PC-3 (cell line): ENCODE results near the gene PRR14L.

ENCODE experiments used
- CTCF ChIP-seq: fragments of 300-600 bp; sonication (generic); conservative IDR thresholded peaks from 2 replicates; pipeline ENCODE4 v1.5.1; 2017; ENCODE audit warnings: antibody characterized with exemption, low read depth, mild to moderate bottlenecking, low read length
- EZH2 ChIP-seq: fragments of 300-600 bp; sonication (generic); IDR thresholded peaks from one replicate; pipeline ENCODE4 v1.6.1; 2017; ENCODE audit warnings: antibody characterized with exemption, mild to moderate bottlenecking, low read length; ENCODE audit not compliant: unreplicated experiment
- EZH2phosphoT487 ChIP-seq: fragments of 300-600 bp; sonication (generic); IDR thresholded peaks from 2 replicates; pipeline ENCODE4 v1.6.1; 2018; ENCODE audit warnings: mild to moderate bottlenecking, antibody characterized with exemption, low read length, borderline replicate concordance

- TF ChIP-seq CTCF (no peak), EZH2 (no peak), EZH2phosphoT487 (no peak)
Measured at GRCh38 chr22:31750365-31751284, 693 bp upstream of the PRR14L start.
